LHCN-M2 (cell line): ENCODE data around the gene MUC2. TPM values are rescaled to one million over a fixed set of nuclear protein-coding genes. Genes with fewer than 3 reads are reported as not detected.

Experiments
- DNase-seq: peaks from one replicate; pipeline ENCODE4 v3.0.0-alpha.2; 2012; ENCODE audit warnings: low read depth
- total RNA-seq: library from RNA; depleted of rRNA; stranded (reverse); fragments of >200 nt; gene quantifications from 2 replicates; pipeline ENCODE4 v1.2.3, GENCODE V29; 2014

The MUC2 gene
- total RNA-seq, 1 experiment from 2014 or later, result not detected

DNA sequence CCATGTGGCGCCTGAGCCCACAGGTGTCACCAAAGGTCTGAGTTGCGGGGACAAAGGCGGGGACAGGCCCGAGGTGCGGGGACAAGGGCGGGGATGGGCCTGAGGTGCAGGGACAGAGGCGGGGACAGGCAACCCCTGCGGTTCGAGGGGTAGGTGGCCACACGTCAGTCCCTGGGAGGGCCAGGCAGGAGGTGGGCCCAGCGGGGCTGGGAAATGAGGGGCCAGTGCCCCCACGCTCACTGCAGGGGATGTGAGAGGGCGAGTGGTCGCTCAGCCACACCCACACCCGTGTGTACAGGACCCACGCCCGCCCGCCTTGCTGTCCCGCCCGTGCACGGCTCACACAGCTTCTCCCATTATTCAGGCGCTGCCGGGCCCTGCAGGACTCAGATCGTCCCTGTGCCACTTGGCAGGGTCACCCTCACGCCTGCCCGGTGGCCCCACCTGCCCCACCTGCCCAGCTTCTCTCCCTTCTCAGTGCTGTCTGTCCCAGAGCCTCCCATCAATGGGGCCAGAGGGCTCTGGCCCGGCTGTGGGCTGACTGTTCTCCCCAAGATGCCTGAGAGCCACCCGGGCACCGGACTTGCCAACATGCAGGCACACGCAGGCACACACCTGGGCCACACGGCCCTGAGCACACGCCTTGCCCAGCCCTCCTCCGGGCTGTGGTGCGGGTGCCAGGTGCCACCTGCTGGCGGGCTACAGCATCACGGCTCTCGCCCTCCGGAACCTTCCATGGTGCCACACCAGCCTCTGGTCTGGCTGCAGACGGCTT is 23.9 kb upstream of the MUC2 start:
- DNase-seq, result peak; percentile 38

DNA sequence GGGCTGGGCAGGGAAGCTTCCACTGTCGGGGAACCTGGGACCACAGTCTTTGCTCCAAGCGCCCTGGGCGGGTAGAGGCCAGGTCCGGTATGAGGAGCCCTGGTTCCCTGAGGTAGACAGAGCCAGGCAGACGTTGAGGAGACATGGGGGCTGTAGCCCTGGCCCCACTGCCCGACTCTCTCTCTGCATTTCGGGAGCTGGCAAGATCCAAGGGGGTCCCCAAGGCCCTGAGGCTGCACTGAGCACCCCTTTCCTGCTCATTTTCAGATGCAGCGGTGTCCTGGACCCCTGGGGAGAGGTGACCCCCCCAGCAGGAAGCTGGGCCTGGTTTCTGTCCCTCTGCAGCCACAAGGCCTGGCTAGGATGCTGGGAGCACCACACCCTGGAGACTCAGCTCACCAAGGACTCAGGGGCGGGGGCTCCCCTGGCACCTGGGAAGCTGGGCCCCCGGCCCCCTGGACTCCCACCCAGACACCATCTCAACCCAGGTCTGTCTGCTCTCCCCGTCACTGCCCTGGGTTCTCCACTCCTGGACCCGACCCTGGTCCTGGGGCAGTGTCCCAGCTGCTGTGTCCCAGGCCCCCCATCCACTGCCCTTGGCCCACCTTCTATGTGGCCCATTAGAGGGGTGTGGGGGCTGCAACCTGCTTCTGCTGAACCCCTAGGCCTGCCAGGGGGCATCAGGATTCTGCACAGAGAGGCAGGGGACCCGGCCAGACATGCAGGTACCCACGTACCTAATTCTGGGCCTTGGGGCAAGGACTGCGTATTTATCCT is 23.1 kb upstream of the MUC2 start:
- DNase-seq, result no peak

DNA sequence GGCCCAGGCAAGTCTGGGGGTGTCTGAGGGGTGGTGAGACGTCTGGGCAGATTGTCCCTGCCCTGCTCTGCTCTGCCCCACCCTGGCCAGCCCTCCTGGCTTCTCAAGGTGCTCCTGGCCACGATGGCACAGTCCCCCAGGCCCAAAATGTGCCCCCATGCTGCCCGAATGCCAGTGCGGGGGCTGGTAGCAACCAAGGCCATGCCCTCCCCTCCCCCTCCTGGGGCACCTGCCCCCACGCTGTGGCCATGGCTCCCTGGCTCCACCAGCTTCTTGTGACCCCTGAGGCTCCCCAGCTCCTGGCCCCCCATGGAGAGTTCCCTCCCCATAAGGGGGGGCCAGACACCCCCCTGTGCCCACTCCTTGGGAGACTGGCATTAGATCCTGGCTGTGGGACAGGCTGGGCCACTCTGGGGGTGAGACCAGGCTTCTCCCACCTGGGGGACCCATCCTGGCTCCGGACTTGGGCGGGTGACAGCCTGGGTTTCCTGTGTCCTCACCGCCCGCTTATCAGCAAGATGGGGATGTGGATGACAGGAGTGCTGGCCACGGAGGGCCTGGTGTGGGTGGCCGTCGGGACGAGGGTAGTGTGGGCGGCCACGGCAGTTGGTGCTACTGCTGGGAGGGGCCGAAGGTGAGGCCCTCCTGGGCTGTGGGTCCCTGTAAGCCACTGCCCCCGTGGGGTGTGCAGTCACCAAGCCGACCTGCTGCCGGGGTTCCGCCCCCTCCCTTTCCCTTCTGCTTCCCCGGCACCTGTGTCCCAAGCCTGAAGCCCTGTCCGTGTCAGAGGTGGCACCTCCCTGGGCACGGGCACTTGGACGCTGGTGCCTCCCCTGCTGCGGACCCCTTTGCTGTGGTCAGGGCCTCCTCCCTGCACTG is 22.3 kb upstream of the MUC2 start:
- no peak for DNase-seq

DNA sequence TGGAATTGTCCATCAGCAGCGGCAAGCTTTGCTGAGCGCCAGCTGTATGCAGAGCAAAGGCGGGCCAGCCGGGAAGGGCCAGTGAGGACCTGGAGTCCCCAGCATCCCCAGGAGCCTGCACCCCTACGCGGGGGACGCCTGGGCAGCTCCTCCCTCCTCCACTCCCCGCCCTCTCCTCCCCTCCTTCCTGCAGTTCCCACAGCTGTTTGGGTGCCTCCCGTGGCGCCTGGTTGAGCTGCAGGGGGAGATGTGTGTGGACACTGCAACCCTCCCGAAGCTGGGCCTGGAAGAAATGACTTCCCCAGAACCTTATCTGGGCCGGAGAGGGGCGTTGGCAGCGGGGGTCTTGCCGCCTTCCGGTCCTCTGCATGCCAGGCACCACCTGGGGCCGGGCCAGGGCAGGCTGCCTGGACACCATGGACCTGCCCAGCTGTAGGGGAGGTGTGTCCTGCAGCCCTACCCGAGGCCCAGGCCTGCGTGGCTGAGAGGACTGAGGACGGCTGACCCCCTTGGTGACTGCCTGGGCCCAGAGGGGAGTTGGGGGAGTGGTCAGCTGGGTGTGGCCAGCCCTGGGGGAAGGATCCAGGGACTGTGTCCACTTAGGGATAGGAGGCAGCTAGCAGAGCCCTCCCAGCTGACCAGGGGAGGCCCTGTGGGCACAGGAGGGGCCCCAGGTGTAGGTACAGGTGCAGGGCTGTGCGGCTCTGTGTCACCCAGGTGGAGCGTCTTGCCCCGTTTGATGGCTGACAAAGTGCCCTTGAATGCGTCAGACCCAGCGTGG is 21.4 kb upstream of the MUC2 start:
- DNase-seq, result peak; percentile 21

DNA sequence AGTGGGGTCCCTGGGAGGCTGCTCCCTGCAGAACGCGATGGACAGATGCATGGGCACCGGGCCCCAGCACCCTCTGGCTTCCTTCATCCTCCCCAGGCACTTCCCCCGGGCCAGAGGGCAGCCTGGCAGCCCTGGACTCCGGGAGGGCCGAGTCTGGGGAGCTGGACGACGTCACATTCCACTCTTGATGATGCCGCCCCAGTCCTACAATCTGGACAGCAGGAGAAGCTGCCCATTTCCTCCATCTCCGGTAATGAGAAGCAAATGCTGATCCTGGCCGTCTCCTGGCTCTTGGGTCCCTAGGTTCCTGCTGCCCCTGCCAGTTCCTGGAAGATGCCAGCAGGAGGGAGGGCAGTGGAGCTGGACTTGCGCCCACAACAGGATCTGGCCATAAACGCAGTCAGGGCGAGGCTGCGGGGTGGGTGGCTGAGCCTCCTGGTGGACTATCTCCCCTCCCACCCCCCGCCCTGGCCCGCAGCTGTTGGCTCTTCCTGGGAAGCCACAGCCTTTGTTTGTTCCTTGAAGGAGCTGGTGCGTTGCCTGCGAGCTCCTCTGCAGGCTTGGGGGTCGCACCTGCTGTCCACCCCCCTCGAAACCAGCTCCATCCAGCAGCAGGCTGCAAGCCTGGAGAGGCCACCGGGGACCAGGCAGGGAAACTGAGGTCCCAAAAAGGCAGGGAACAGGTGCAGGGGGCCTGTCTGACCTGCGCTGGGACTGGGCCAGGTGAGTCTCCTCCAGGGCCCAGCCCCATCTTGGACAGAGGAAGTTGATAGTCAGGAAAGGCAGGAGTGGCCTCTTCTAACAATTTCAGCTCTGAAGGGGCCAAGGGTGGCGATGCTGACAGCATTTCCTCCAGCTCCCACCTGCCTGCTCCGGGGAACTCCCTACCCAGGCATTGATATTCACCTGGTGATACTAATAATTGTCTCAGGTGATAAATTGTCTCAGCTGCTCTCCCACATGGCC is 20.2 kb upstream of the MUC2 start:
- DNase-seq, result peak; percentile 12

DNA sequence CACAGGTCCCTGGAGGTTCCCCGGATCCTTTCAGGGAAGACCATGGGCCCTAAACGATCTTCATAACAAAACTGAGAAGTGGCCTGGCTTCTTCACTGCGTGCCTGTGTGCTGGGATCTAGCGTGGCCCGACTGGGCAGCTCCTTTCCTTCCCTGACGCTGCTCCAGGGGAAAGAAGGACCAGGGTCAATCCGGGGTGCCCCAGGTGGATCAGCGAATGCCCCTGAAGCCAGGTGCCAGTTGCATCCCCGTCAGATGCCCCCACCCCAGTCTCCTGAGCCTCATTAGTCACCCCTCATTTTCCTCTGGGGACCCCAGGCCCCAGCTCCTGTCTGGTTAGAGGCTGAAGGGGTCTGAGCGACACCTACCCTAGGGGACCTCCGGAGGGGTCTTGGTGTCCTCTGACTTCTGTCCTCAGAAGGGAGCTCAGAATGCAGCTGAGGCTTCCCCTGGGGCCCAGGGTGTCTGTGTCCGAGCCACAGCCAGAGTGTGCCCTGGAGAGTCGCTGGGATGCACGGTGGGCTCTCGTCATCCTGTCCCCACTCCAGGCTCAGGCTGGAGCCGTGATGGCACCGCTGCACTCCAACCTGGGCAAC is 19.5 kb upstream of the MUC2 start:
- DNase-seq, result no peak

DNA sequence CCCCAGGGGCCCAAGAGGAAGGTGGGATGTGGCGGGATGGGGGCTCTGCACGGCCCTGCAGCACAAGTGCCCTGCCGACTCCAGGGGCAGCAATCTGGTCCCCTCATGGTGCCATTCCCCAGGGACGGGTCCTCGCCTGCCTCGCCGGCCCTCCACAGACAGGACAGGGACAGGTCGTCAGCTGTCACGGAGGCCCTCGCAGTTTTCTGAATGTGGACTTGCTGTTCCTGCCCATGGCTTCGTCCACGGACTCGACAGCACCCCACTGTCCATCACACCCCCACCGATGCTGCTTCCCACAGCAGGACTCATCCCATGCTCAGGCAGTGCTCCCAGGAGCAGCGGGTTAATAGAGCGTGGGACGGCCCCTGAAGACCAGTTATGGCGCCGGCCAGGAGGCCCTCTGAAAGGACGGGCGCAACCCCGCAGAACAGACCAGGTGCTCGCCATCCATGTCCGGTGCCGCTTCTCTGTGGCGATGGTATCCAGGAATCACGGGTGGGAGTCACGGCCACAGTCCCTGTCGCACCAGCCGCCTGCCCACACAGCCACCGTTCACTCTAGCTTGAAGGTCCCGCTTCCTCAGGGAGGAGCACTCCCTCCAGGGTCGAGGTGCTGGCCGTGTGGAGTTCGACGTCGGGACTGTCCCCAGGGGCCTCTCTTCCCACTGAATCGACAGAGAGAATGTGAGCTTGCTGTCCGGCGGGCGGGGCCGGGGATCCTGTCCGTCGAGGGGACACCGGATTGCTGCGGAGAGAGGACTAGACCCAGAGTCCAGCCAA is 18.5 kb upstream of the MUC2 start:
- no peak for DNase-seq

DNA sequence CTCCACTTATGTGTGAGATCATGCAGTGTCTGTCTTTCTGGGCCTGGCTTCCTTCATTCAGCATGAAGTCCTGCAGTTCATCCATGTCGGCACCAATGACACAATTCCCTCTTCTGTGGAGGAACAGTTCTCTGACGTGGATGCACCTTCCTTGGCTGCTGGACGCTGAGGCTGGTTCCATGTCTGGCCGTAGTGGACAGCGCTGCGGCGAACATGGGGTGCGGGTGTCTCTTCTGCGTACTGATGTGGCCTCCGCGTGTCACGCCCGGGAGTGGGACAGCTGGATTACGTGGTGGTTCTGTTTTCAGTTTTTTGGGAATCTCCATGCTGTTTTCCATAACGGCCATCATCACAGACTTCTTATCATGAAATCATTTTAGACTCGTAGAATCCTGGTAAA is 16.9 kb upstream of the MUC2 start:
- DNase-seq, result no peak

DNA sequence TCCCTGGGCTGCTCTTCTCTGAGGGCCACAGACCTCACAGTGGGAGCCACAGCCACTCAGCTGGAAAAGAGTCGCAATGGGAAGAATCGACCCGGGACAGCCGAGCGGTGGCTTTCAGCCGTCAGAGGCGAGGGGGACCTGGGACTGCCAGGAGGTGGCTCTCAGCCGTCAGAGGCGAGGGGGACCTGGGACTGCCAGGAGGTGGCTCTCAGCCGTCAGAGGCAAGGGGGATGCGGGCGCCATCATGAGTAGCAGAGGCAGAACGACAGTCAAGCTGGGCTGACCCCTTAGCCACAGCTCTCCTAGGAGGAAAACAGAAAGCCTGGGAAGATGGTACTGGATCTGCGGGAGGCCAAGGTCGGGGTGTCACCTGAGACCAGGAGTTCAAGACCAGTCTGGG is 14.9 kb upstream of the MUC2 start:
- no peak for DNase-seq

DNA sequence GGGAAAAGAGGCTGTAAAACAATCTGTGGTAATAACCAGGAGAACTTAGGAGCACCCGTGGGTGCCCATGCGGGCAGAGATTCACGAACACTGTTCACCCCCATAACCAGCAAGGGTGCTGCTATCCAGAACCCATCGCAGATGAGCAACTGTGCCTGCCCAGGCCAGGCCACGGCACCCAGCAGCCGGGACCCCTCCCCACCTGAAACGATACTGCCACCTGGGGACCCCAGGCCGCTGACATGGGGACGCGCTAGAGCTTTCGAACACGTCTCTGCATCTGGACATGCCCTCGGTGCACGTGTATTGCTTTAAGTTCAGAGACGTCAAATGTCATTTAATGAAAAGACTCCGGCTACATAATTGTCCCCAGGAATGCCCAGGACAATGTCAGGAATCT is 14.3 kb upstream of the MUC2 start:
- no peak for DNase-seq

DNA sequence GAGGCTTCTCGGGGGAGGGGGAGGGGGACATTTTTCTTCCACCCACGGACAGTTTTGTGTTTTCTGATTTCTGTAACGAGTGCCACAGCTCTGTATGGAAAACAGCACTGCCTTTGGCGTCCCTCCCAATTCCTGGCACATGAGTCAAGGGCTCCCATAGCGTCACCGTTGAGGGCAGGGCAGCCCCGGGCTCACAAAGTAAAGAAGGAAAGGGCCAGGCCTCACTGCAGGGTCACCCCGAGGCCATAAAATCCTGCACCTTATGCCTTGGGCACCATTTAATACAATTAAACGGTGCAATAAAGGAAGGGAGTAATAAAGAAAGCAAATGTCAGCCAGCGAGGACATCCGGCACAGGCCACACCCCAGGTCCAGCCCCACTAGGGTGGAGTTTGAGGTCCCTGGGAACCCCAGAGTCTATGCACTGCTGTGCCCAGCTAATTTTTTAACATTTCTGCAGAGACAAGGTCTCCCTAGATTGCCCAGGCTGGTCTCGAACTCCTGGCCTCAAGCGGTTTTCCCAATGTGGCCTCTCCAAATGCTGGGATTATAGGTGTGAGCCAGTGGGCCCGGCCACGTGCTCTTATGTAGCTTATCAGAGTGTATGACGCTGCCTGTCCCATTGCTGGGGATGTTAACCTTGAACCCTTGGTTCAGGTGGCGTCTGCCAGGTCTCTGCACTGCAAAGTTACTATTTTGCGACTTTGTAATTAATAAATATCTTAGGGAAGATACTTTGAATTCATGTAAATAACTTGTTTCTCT is 13.6 kb upstream of the MUC2 start:
- DNase-seq, result peak; percentile 55

DNA sequence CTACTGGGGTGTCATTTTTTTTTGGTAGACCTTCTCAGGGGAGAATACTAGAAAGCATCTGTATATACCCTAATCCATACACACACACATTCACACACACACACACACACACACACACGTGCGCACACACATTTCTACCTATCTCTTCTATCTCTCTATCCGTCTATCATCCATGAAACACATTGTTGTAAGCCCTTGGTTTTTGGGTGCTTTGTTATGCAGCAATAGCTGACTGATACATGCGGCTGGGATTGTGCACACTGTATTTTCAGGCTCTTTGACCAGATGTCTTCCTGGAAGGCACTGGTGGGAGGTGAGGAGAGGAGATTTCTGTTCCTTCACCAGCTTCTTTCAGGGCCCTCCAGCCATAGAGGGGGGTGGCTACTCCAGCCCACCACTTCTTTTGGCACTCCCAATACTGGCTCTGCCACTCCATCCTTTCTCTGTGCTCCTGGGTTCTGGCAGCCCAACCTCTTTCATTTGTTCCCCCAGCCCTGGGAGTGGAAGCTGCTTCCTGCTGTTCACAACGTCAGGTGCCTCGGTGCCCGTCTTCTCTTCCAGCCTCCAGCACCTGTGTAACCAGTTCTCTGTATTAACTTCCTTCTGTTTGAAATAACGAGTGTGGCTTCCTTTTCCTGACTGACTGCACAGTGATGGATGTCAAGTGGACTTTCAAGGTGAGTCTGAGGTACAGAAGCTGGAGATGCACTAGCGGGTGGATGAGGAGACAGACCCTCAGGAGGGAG is 12.4 kb upstream of the MUC2 start:
- DNase-seq, result no peak

DNA sequence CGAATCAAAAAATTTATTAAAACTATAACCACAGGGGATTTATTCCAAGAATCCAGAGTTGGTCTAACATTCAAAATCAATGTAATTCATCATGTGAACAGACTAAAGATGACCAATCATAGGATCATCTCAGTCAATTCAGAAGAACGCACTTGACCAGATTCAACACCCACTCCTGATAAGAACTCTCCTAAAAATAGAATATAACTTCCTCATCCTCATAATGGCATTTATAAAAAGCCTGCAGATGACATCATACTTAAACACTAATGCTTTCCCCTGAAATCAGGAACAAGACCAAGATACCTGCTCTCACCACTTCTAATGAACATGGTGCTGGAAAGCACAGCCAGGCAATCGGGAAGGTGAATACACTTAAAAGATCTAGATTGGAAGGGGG is 10.5 kb upstream of the MUC2 start:
- no peak for DNase-seq

DNA sequence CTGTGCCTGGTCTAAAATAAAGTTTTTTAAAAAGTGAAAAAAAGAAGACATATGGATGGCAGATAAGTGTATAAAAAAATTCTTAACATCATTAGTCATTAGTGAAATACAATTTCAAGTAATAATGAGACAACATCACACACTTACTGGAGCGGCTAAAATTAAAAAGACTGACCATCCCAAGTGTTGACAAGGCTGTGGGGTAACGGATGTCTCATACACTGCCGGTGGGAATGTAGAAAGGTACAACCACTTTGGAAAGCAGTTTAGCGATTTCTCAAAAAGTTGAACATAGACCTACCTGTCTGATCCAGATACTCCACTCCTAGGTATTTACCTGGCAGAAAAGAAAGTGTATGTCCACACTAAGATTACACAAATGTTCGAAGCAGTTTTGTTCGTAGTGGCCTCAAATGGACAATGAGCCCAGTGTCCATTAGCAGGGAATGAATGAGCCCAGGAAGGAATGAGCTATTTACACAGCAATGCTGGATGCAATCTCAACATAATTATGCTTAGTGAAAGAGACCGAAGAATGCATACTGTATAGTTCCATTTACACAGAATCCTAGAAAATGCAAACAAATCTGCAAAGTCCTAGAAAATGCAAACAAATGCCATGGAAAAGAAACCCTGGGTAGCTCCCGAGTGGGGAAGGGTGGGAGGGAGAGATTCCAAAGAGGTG is 6.7 kb upstream of the MUC2 start:
- DNase-seq, result no peak

DNA sequence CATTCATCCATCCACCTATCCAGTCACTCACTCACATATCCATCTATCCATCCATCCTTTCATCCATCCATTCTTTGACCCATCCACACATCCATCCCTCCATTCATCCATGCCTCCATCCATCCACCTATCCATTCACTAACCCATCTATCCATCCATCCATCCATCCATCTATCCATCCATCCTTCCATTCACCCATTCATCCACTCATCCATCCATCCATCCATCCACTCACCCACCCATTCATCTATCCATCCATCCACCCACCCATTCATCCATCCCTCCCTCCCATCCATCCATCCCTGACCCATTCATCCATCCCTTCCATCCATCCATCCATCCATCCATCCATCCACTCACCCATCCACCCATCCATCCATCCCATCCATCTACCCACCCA is 4.9 kb upstream of the MUC2 start:
- no peak for DNase-seq

DNA sequence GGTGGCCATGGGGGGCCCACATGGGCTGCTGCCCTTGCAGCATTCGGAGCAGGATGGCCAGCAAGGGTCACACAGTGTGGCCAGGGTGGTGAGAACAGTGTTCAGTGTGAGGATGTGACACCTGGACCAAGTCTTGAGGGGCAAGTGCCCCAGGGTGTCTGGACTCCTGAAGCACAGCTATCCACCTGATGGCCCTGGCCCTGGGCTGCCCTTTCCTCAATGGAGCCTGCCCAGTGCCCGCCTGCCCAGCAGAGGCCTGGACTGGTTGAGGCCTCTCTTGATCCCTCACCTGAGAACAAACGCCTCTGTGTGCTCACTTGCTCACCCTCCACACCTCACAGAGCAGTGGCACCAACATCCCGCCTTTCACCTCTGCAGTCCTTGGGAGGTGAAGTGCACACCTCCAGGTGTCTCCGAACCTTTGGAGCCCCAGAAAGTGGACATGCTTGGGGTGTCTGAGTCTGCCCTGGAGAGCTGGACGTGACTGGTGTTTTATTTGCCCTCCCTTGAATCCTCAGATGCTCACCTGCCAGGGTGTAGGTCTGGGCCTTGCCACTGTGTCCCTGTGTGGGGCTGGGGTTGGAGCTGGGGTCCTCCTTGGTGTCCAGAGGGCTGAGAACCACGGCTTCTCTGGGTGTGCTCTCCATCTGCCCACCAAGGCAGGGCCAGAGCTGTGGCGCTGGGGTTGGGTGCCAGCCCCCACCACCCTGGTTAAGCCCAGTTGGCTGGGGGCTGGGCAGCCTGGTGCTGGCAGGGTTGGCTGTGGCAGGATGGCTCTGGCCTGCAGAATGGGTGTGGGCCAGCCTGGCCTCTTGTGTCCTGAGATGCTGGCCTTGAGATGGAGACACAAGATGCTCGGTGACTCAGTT is 3.8 kb upstream of the MUC2 start:
- no peak for DNase-seq
